ENCODE measurements around the gene UBB. TPM values are rescaled to one million over a fixed set of nuclear protein-coding genes. Genes with fewer than 3 reads are reported as not detected.

UBB gene
- total RNA-seq, 3 donors from 2014 or later = 735 to 835 (median 828) TPM

- TF ChIP-seq POLR2AphosphoS5 (IDR thresholded peaks at IDR 0.05) (no peak), POLR2A (IDR thresholded peaks at IDR 0.05) (no peak), CTCF (IDR thresholded peaks at IDR 0.05) (no peak)
- Histone ChIP-seq H3K4me3 (no peak overlapping the region), H3K4me1 (no peaks in the 10 kb centered on the region), H3K36me3 (no peaks in the 10 kb centered on the region), H3K27me3 (no peaks in the 10 kb centered on the region), H3K9me3 (no peaks in the 10 kb centered on the region), H3K27ac (peak overlapping the region; percentile 57 to 82)
- DNase-seq (ENCODE audit: low spot score in 2 of 2) = no peak
- intact Hi-C loops (cut with DNase I; ENCODE audit: low total_unique reads) = no loop called here
Observed at GRCh38 chr17:16419074-16419928, 38.4 kb downstream of the UBB start.

- intact Hi-C loops (cut with DNase I; ENCODE audit: low total_unique reads) = no loop called here
- H3K4me1 ChIP-seq = no peaks in the 10 kb centered on the region
- H3K9me3 ChIP-seq = no peaks in the 10 kb centered on the region
- H3K27ac ChIP-seq = peak overlapping the region; percentile 57 to 82
- H3K36me3 ChIP-seq = no peaks in the 10 kb centered on the region
- TF ChIP-seq POLR2AphosphoS5 (IDR thresholded peaks at IDR 0.05) = no peak
- TF ChIP-seq POLR2A (IDR thresholded peaks at IDR 0.05) = no peak
- no peak for TF ChIP-seq CTCF (IDR thresholded peaks at IDR 0.05)
- no peak for DNase-seq (ENCODE audit: low spot score in 2 of 2)
- no peak overlapping the region for H3K4me3 ChIP-seq
- H3K27me3 ChIP-seq = no peaks in the 10 kb centered on the region
Observed at GRCh38 chr17:16419929-16420271, 39.0 kb downstream of the UBB start.

GRCh38 chr17:16422416-16422815 is 41.5 kb downstream of the UBB start:
- Histone ChIP-seq H3K9me3 (no peaks in the 10 kb centered on the region), H3K27me3 (no peaks in the 10 kb centered on the region), H3K4me1 (no peaks in the 10 kb centered on the region), H3K27ac (no peak overlapping the region), H3K36me3 (no peaks in the 10 kb centered on the region), H3K4me3 (no peak overlapping the region)
- intact Hi-C loops (cut with DNase I; ENCODE audit: low total_unique reads) = no loop called here
- no peak for TF ChIP-seq POLR2A (IDR thresholded peaks at IDR 0.05)
- TF ChIP-seq CTCF (IDR thresholded peaks at IDR 0.05) = no peak
- no peak for TF ChIP-seq POLR2AphosphoS5 (IDR thresholded peaks at IDR 0.05)
- no peak for DNase-seq (ENCODE audit: low spot score in 2 of 2)

- intact Hi-C loops (cut with DNase I; ENCODE audit: low total_unique reads) = no loop called here
- Histone ChIP-seq H3K4me3 (no peak overlapping the region), H3K9me3 (no peaks in the 10 kb centered on the region), H3K27me3 (no peaks in the 10 kb centered on the region), H3K36me3 (no peaks in the 10 kb centered on the region), H3K4me1 (no peaks in the 10 kb centered on the region), H3K27ac (no peak overlapping the region)
- TF ChIP-seq POLR2AphosphoS5 (IDR thresholded peaks at IDR 0.05) (no peak), POLR2A (IDR thresholded peaks at IDR 0.05) (no peak), CTCF (IDR thresholded peaks at IDR 0.05) (no peak)
- no peak for DNase-seq (ENCODE audit: low spot score in 2 of 2)
Observed at GRCh38 chr17:16423226-16423872, 42.5 kb downstream of the UBB start.

- Histone ChIP-seq H3K4me1 (no peaks in the 10 kb centered on the region), H3K4me3 (no peak overlapping the region), H3K27ac (no peak overlapping the region), H3K36me3 (no peaks in the 10 kb centered on the region), H3K27me3 (no peaks in the 10 kb centered on the region), H3K9me3 (no peaks in the 10 kb centered on the region)
- intact Hi-C loops (cut with DNase I; ENCODE audit: low total_unique reads) = loop anchor here (5.0 kb wide), 1 partner anchor 1307 kb away; no protein-coding TSS in a partner anchor
- TF ChIP-seq CTCF (IDR thresholded peaks at IDR 0.05) (no peak), POLR2AphosphoS5 (IDR thresholded peaks at IDR 0.05) (no peak), POLR2A (IDR thresholded peaks at IDR 0.05) (no peak)
- no peak for DNase-seq (ENCODE audit: low spot score in 2 of 2)
Observed at GRCh38 chr17:16425202-16425601, 44.3 kb downstream of the UBB start.
